Stimulated activated naive CD4-positive, alpha-beta T cell (primary cell): ENCODE data around the gene GNG12.
"Not testable (repeated sequence)": the region's sequence is repeated elsewhere in the genome, so short reads cannot be mapped to it uniquely, and the experiment has no call there.

ENCODE experiments used
- DNase-seq, 6 experiments: peaks; one replicate each; lab custom pipeline; 2025; lab: John Stamatoyannopoulos, UW

The GNG12 gene

DNA sequence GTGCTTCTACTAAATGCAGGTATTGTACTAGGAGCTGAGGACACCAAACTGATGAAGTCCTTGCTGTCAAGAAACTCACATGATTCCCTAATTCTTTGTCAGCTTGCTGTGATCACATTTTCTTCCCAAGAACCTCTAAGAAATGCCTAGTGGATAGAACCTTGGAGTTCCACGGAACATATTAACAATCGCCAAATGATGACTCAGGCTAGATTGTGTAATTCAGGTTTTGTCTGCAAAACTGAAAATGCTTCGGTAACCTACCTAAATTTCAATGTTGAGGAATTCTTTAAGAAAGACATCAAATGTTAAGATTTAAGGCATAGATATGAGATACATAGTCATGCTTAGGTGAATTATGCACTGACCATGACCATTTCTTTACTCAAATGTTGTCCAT is 150.0 kb downstream of the GNG12 start:
- no peak for DNase-seq

DNA sequence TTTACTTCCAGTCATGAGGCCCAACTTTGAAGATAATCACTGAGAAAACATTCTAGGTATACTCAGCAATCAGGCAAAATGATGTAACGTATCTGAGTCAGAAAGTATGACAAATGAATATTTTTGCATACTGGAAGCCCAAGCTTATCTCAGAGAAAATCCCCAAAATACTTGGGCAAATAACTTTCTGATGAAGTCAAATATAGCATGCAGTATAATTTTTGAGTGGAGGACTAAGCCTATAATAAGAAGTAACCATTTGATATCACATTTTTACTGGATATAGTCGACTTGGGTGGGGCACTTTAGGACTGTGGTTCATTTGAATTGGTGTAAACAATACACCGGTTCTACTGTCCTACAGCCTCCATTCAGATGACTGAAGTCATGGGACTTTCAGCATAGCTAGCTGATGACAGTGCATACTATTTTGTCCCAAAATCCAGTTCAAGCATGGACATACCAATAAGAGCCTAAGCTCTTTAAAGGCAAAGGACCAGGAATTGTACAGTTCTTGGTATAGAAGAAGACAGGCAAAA is 150.5 kb downstream of the GNG12 start:
- DNase-seq, result no peak

DNA sequence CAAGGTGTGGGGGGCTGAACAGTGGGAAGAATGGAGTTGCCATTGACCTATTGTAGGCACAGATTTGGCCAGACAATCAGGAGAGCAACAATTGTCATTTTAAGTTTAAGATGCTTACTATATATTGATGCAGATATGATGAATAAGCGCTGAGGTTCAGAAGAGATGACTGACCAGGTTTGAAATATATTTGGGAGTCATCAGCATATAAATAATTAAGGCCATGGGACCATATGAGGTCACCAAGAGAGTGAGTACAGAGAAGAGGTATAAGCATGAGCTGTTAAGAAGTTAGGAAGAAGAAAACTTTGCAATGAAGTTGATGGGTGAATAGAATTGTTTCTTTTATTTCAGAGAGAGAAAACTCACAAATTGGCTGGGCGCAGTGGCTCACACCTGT is 152.8 kb downstream of the GNG12 start:
- DNase-seq, result no peak

DNA sequence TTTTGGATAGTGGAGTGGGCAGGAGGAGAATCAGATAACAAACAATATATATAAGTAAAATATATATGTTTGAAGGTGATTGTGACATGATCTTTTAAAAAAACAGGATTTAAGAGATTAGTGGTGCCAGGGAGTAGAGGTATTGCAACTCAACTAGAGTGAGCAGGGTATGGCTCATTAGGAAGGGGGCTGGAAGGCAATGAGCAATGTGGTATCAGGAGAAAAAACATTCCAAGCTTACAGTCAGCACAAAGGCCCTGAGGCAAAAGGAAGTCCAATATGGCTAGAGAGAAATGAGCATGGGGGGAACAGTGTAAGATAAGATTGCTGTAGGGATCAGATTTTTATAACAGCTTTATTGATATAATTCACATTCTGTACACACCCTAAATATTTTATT is 153.6 kb downstream of the GNG12 start:
- no peak for DNase-seq

DNA sequence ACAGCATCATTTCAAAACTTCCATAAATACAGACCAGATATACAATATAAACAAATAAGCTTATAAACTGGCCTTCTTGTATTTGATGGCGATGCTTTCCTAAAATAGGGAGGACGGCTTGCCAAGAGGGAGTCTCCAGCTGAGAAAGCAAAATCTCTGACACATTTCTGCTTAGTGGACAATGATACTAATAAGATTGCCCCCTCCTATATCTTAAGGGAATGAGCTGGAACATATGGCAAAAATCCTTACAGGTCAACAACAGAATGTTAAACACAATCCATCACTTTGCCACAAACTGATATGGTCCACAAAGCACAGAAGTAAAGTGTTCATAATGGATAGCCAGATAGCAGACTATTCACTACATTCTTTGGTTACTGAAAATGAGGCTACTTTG is 155.3 kb downstream of the GNG12 start:
- no peak for DNase-seq

DNA sequence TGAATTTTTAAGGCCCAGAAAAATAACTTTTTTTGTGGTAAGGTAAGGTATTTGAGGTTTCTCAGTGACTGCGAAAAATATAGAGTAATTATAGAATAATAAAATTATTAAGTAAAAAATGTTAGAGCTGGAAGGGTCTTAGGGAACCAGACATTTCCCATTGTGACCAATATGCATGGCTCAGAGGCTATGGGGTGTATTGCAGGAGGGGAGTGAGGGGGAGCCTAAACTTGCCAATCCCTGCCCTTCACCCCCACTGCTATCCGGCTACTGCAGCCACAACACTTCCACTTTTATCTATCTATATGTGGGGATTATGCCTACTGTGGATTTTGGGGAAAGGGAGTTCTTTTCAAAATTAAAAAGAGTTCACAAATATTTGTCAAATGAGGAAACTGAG is 155.9 kb downstream of the GNG12 start:
- no peak for DNase-seq

DNA sequence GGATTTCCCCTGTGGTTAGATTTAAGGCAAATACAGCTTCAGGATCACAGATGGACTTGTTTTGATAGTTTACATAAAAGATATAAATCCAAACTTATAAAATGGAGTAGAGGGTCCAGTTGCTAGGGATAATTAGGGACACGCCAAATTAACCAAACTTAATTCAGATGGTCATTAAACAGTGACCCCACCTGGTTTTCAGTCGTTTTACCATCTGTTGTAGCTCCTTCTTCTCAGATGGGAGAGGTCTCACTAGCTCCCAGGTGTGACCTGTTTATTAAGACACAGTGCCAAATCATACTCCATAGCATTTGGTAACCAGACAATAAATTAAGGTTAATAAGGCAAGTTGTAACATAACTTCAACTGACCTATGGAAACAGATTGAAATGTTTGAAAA is 156.3 kb downstream of the GNG12 start:
- DNase-seq, result no peak

DNA sequence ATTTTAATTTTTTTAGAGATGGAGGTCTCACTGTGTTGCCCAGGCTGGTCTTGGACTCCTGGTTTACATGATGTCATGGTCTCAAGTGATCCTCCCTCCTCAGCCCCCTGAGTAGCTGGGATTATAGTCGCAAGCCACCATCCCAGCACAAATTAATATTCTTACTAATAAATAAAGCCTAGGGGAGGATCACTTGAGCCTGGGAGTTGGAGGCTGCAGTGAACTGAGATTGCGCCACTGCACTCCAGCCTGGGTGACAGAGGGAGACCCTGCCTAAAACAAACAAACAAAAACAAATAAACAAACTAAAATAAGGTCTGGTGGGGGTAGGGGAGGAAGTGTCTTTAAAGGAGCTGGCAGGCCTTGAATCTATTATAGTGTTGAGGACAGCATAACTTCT is 157.0 kb downstream of the GNG12 start:
- DNase-seq, result no peak

DNA sequence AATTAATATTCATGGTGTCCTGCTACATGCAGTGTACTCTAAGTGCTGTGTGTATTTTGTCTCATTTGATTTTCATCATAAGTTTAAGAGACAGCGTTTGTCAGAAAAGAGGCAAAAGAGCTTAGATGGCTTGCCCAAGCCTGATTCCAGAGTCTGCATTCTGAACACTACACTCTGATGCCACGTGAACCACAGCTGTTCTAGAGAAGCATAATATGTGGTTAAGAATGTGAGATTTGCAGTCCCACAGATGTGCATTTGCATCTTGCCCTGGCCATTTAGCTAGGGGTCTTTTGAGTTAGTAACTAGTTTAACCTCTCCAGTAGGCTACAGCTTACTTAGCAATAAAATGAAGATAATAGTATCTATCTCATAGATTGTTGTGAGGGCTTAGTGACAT is 157.5 kb downstream of the GNG12 start:
- no peak for DNase-seq

DNA sequence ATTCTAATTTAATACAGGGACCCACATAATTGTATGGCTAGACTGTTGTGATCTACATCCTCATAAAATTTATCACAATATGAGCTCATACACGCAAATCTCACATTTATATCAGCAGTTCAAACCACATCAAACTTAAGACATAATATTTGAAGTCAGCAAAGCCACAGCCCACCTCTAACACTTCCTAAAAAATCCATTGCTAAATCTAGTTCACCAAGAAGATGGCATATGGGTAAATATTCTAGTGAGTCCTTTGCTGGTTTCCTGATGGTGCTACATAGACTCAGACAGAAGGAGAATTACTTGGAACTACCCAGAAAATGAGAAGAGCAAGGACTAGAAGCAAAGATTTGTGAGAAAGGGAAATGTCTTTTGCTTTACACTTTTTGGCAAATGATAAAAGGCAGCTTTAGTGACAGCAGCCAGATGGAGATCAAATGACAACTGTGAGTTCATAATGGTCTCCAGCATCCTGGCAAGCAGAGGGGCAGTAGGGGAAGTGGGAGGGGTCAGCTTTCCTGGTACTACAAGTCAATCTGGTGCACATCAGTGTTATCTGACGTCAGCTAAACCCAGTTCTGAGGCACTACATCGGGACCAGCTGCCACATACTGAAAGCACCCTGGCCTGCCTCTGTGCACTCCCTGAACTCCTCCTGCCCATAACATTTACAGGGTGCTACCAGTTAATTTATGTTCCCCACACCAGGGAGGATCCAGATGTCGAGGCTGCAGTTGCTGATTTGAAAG is 158.8 kb downstream of the GNG12 start:
- peak; percentile 17 to 83 (median 61) for DNase-seq

DNA sequence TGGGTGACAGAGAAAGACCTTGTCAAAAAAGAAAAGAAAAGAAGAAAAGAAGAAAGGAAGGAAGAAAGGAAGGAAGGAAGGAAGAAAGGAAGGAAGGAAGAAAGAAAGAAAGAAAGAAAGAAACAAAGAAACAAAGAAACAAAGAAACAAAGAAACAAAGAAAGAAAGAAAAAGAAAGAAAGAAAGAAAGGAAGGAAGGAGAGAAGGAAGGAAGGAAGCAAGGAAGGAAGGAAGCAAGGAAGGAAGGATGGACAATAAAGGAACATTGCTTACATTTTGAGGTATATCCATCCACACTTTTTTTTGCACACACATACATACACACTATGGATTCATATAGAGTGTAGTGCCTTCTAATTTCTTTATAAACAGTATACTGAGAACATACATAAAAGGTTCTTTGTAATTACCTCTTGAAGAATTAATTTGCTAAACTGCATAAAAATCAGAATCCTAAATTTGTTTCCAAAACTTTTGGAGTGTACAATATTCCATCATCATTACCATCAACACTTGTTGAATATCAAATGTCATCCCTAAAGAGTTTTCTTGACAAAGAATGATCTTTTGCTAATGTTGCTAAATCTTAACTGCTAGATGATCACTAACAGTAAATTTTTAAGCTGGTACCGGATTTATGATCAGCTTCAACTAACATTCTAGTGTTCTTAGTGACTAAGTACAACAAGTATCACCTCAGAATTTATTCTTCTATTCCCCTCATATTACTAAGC is 159.6 kb downstream of the GNG12 start:
- DNase-seq, result no peak

DNA sequence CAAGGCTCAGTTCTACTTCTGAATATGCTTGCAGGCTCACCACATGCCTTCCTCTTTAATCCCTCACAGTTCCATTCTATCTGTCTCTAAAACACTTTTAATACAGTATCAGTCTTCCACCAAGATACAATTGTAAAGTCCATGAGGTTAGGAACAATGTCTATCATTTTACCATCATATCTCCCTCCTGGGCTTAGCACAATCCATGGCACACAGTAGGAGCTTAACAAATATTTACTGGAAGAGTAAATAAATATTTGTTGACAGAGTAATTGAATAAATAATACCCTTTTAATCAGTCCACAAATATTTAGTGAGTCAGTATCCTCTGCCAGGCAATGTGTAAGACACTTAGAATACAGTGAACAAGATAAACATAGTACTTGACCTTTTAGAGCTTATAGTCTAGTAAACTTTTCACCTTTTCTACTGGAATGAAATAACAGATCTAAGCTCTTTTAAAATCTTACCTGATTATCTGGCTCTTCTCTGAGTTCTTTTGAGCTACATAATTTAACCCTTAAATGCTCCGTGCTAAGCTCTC is 160.9 kb downstream of the GNG12 start:
- no peak for DNase-seq

DNA sequence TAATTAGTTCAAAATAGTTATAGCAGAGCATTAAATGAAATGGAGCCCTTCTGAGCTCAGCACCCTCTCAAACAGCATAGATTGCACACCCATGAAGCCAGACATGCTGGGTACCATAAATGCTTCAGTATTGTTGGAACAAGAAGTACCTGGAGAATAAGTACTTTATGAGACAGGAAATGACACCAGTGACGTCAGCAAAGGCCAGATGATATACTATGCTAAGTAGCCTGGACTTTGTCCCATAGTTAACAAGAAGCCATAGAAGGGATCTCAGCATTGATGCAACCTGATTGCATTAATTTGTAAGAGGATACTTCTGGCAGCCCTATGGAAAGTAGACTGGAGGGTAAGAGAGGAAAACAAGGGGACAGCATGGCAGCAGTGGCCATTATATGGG is 164.6 kb downstream of the GNG12 start:
- no peak for DNase-seq

DNA sequence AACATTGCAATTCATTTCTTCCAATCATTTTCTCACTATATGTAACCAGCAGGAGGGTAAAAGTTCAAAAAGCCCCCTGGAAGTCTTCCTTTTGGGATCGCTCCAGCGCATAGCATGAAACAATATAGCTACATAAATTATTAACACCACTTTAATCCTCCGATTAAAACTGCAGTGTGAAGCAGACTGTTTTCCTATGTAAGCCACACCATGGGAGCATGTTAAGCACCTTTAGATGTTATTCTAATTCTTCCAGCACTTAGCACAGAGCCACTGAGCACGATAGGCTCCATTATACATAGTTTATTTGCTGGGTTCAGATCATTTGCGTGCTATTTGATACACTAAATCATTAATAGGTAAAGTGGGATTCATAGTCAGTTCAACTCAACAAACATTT is 166.6 kb downstream of the GNG12 start:
- DNase-seq, result no peak

DNA sequence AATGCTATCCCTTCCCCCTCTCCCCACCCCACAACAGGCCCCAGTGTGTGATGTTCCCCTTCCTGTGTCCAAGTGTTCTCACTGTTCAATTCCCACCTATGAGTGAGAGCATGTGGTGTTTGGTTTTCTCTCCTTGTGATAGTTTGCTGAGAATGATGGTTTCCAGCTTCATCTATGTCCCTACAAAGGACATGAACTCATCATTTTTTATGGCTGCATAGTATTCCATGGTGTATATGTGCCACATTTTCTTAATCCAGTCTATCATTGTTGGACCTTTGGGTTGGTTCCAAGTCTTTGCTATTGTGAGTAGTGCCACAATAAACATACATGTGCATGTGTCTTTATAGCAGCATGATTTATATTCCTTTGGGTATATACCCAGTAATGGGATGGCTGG is 168.0 kb downstream of the GNG12 start:
- DNase-seq, result not testable (repeated sequence)

DNA sequence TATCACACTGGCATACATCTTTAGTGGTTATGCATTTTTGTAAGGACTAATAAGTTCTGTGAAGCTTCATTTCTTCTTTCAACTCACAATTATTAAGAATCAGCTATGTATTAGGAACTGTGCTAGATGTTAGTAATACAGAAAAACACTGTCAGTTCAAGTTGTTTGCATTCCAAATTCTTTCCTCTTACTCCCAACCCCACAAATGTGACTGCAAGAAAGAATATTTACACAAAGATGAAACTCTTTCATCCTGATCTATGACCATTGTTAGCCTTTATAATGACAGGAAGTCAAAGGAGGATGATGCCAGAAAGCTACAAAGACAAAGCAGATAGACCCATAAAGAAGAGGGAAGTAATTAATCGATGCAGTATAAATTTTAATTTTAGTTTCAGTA is 169.2 kb downstream of the GNG12 start:
- no peak for DNase-seq

DNA sequence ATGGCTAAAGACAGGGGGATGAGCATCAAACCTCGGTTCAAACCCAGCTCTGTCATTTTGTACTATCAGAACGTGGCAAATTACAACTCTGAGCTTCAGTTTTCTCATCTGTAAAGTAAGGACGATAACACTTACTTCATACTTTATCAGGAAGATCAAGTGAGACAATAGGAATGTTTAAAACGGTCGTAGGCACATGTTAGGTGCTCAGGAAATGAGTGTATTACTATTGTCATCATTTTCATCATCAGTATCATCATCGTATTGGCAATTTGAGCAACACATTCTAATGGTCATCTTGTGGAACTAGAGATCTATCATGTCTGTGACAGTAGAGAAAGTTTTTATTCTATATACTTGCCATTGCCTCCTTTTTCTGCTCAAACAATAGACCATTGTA is 170.4 kb downstream of the GNG12 start:
- no peak for DNase-seq

DNA sequence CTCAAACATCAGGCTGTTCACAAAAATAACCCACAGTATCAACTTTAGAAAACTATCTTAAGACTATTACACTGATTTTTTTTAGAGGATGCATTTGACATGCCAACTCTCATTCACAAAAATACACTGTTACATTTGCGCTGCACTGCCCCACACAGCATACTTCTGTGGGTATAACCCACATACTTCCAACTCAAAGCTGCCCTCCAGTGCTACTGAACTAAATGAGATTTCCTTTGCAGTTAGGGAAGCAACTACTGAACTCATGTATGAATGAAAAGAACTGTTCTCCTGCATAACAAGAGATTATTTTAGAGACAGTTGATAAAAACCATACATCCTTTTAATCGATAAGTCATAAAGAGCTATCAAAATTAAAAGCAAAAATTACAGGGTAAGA is 174.0 kb downstream of the GNG12 start:
- no peak for DNase-seq

DNA sequence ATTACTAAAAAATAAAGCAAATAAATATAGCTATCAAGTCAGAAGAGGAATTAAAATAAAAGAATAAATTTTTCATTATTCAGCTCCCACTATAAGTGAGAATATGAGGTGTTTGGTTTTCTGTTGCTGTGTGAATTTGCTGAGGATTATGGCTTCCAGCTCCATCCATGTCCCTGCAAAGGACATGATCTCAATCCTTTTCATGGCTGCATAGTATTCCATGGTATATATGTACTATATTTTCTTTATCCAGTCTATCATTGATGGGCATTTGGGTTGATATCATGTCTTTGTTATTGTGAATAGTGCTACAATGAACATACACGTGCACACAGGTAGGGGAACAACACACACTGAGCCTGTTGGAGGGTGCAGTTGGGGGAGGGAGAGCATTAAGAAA is 176.1 kb downstream of the GNG12 start:
- not testable (repeated sequence) for DNase-seq

DNA sequence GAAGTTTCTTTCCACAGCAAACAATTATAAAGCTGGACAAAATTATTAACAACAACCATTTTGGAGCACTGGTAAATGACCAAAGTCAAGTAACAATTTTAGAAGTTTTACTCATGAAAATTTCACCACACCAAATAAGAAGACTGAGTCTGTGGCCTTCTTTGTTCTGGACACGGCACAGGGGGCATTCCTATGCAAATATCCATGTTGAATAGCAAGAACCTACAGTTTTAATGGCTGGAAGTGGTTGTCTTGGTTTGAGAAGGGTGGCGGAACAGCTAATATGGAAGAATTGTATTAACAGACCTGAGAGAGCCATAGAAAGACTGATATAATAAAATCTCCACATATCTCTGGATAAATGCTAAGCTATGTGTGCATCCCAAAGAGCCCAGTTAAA is 177.7 kb downstream of the GNG12 start:
- no peak for DNase-seq

DNA sequence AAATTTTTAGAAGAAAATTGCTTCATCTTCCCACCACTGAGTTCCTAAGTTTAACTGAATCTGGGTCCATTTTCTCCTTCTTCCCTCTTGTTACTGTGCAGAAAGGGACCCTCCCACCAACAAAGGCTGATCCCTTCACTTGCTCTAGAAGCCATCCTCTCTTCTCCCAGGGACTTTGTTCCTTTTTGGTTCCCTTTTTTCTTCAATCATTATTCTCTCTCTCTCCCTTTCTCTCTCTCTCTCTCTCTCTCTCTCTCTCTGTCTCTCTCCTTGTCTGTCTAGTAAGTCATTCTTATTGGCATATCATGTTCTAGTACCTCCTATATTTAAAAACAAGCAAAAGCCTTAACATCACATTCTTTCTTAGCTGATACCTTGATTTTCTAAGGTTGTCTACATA is 180.0 kb downstream of the GNG12 start:
- DNase-seq, result no peak

DNA sequence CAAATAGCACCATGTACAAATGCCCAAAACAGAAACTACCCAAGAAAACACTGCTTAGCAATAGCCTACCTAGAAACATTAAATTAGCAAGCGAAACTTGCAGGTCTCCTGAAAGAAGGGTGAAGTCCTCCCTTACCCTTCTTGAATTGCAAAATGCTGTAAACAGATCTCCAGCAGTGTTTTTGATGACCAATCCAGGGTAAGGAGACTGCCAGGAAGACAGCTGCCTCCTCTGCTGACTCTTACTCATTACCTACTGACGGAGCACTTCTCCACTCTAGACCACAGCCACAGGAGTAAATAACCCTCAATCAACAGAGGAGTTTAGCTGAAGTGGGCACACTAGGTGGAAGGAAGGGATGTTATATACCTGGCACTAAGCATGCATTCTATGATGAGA is 180.5 kb downstream of the GNG12 start:
- DNase-seq, result no peak
